Colonic mucosa (tissue), 4 donors: ENCODE results near the gene IQSEC1. TPM values are rescaled to one million over a fixed set of nuclear protein-coding genes. Genes with fewer than 3 reads are reported as not detected.

Experiments used
- DNase-seq: peaks from one replicate; pipeline ENCODE4 v3.0.0-alpha.2; 2020
- H3K27ac ChIP-seq: fragments of 200-600 bp; one replicate; pipeline ENCODE4 v1.8.0; 2021
- H3K27me3 ChIP-seq: fragments of 200-600 bp; one replicate; pipeline ENCODE4 v1.8.0; 2021
- H3K36me3 ChIP-seq: fragments of 200-600 bp; one replicate; pipeline ENCODE4 v1.8.0; 2021
- H3K4me1 ChIP-seq: fragments of 200-600 bp; one replicate; pipeline ENCODE4 v1.8.0; 2021; ENCODE audit warnings: mild to moderate bottlenecking
- H3K4me3 ChIP-seq: fragments of 200-600 bp; one replicate; pipeline ENCODE4 v1.8.0; 2021
- H3K9ac ChIP-seq, 2 donors: one replicate each; pipeline ENCODE4 v1.7.0; 2013; ENCODE audit warnings: control low read depth in 2 of 2, low read depth in 2 of 2, low read length in 2 of 2
- H3K9me3 ChIP-seq: fragments of 200-600 bp; one replicate; pipeline ENCODE4 v1.8.0; 2021
- CTCF ChIP-seq: fragments of 200-600 bp; IDR thresholded peaks from one replicate; pipeline ENCODE4 v1.8.0; 2022; ENCODE audit warnings: antibody characterized with exemption, mild to moderate bottlenecking
- intact Hi-C: fragments of 100-400 bp; cut with DNase I; formaldehyde crosslinking; loops from one replicate; pipeline ENCODE4 v1.14.1; 2022
- total RNA-seq, 2 donors: library from RNA; stranded (reverse); fragmentation: NEBNext Ultra II Directional in 1 of 2; extraction: Animal tissue kit (Norgen Biotek cat#: 25700) in 1 of 2; gene quantifications; one replicate each; pipeline ENCODE4 v1.2.1, GENCODE V29; 2021
- donor health status: healthy.
- donor health status: DM: no; HTN: no; CAD: no.
- donor health status: DM: no; HTN: no; CAD: no.

IQSEC1 gene
- total RNA-seq, 2 donors from 2014 or later: 14.8 to 19.2 TPM

GRCh38 chr3:13074006-13074375 is 762 bp upstream of the IQSEC1 start:
- no peak for DNase-seq
- intact Hi-C loops: no loop called here
- H3K27me3 ChIP-seq: peaks cover 19% of the 10 kb centered on the region

GRCh38 chr3:13072600-13073325 is 466 bp downstream of the IQSEC1 start:
- no peaks in the 10 kb centered on the region for H3K4me1 ChIP-seq
- H3K9me3 ChIP-seq: no peaks in the 10 kb centered on the region
- no peaks in the 10 kb centered on the region for H3K36me3 ChIP-seq
- TF ChIP-seq CTCF: no peak
- intact Hi-C loops: no loop called here
- no peak overlapping the region for H3K27ac ChIP-seq
- H3K9ac ChIP-seq: no peak overlapping the region
- H3K27me3 ChIP-seq: peaks cover 19% of the 10 kb centered on the region
- H3K4me3 ChIP-seq: peak overlapping the region; percentile 5
- DNase-seq: no peak

More at GRCh38 chr3:13074006-13074375, 762 bp upstream of the IQSEC1 start:
- no peak for TF ChIP-seq CTCF
- Histone ChIP-seq H3K4me3 (peak overlapping the region; percentile 5), H3K27ac (no peak overlapping the region), H3K36me3 (no peaks in the 10 kb centered on the region), H3K9ac (no peak overlapping the region), H3K4me1 (no peaks in the 10 kb centered on the region), H3K9me3 (no peaks in the 10 kb centered on the region)

GRCh38 chr3:13072239-13072599 is 1.0 kb downstream of the IQSEC1 start:
- Histone ChIP-seq H3K27me3 (peaks cover 19% of the 10 kb centered on the region), H3K36me3 (no peaks in the 10 kb centered on the region), H3K9me3 (no peaks in the 10 kb centered on the region), H3K4me1 (no peaks in the 10 kb centered on the region), H3K27ac (no peak overlapping the region), H3K9ac (no peak overlapping the region), H3K4me3 (no peak overlapping the region)
- TF ChIP-seq CTCF: no peak
- DNase-seq: no peak
- intact Hi-C loops: no loop called here

GRCh38 chr3:13071695-13072094 is 1.5 kb downstream of the IQSEC1 start:
- Histone ChIP-seq H3K36me3 (no peaks in the 10 kb centered on the region), H3K4me3 (no peak overlapping the region), H3K4me1 (no peaks in the 10 kb centered on the region), H3K9ac (no peak overlapping the region), H3K27ac (no peak overlapping the region), H3K27me3 (peaks cover 19% of the 10 kb centered on the region), H3K9me3 (no peaks in the 10 kb centered on the region)
- no peak for TF ChIP-seq CTCF
- intact Hi-C loops: no loop called here
- no peak for DNase-seq

- DNase-seq: no peak
- no peaks in the 10 kb centered on the region for H3K36me3 ChIP-seq
- no peak overlapping the region for H3K9ac ChIP-seq
- no peaks in the 10 kb centered on the region for H3K4me1 ChIP-seq
- TF ChIP-seq CTCF: no peak
- H3K27me3 ChIP-seq: peaks cover 19% of the 10 kb centered on the region
- H3K27ac ChIP-seq: no peak overlapping the region
- H3K4me3 ChIP-seq: no peak overlapping the region
- no peaks in the 10 kb centered on the region for H3K9me3 ChIP-seq
- intact Hi-C loops: no loop called here
Measured at GRCh38 chr3:13070391-13071070, 2.7 kb downstream of the IQSEC1 start.
